Measurements from ENCODE around the gene RTF1.

RTF1 gene

DNA sequence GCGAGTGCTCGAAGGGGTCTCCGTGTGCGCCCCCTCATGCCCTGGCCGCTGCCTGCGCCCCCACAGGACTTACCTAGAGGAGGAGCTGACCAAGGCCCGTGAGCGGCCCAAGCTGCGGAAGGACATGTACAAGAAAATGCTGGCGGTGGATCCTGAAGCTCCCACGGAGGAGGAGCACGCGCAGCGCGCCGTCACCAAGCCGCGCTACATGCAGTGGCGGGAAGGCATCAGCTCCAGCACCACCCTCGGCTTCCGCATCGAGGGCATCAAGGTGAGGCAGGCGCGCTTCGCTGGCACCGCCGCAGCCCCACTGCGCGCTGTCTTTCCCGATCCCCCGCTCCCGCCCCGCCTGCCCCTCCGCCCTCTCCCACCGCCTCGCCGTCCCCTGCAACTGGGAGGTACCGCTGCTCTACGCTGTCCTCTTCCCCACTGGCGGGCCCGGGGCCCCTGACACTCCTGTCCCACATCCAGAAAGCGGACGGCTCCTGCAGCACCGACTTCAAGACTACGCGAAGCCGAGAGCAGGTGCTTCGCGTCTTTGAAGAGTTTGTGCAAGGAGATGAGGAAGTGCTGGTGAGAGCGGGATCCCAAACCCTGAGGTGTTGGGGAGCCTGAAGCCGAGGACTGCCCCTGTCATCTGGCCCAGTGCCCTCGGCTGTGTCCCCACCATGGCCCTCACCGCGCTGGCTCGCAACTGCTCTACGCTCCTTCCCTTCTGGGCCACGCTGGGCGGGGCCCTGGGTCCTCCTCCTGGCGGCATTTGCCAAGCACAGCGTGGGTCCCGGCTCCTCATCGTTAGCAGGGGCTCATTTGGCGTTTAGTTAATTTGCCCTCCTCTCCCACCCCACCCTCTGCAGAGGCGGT is 85.3 kb downstream of the RTF1 start:
- DNase-seq (ENCODE audit: insufficient read length) (no peak), FAIRE-seq (no peak)

DNA sequence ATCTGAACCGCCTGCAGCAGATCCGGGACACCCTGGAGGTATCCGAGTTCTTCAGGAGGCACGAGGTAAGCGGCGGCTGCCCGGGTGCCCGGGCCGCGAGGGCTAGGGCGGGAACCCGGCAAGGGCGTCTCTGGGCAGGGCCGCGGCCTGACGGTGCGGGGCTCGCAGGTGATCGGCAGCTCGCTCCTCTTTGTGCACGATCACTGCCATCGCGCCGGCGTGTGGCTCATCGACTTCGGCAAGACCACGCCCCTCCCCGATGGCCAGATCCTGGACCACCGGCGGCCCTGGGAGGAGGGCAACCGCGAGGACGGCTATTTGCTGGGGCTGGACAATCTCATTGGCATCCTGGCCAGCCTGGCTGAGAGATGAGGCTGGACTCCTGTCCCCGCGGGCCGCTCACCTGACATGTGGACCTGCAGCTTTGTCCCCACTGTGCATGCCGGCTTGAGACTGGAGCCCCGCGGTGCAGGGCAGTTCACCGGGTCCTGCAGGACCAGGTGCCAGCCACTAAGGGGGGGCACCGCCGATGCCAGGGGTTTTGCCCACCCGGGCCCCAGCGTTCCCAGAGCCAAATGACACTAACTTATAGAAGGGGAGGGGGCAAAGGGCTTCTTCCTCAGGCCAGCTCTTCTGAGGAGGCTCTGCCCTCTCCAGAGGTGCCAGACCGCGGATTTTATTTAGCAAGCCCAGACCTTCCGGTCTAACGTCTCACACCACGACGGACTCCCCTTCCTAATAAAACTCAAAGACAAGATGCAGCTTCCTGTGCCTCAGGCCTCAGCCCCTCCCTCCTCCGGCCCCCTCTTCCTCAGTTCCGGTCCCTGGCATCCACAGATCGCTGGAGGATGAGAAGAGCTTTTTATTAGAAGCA is 86.1 kb downstream of the RTF1 start:
- DNase-seq (ENCODE audit: insufficient read length), result no peak
- no peak for FAIRE-seq
- TF ChIP-seq TAF1 (IDR thresholded peaks at IDR 0.05; ENCODE audit: borderline replicate concordance, low read depth, low read length) (no peak), POLR2A (IDR thresholded peaks at IDR 0.05; ENCODE audit: low read depth, low read length) (no peak)

More for the DNA sequence above, 85.3 kb downstream of the RTF1 start:
- TF ChIP-seq TAF1 (IDR thresholded peaks at IDR 0.05; ENCODE audit: borderline replicate concordance, low read depth, low read length), result no peak

DNA sequence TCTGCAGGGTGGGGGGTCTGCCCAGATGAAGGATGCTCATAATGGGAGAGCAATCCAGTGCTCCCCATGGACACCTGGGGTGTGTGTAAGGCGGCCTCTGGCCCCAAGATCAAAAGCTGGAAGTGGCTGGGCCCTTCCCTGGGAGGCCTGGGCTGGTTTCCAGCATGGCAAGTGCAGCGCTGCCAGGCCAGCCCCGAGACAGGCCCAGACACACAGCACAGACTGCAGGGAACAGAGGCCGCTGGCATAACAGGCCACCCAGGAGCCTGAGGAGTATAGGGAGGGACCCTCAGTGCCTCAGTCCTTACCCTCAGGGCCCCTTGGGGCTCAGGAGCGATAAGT is 86.7 kb downstream of the RTF1 start:
- DNase-seq (ENCODE audit: insufficient read length) (no peak), FAIRE-seq (no peak)
- TF ChIP-seq TAF1 (IDR thresholded peaks at IDR 0.05; ENCODE audit: borderline replicate concordance, low read depth, low read length), result no peak
- TF ChIP-seq POLR2AphosphoS5 (IDR thresholded peaks at IDR 0.05; ENCODE audit: low read depth, low read length), result no peak
- TF ChIP-seq POLR2A (IDR thresholded peaks at IDR 0.05; ENCODE audit: low read depth, low read length), result no peak

DNA sequence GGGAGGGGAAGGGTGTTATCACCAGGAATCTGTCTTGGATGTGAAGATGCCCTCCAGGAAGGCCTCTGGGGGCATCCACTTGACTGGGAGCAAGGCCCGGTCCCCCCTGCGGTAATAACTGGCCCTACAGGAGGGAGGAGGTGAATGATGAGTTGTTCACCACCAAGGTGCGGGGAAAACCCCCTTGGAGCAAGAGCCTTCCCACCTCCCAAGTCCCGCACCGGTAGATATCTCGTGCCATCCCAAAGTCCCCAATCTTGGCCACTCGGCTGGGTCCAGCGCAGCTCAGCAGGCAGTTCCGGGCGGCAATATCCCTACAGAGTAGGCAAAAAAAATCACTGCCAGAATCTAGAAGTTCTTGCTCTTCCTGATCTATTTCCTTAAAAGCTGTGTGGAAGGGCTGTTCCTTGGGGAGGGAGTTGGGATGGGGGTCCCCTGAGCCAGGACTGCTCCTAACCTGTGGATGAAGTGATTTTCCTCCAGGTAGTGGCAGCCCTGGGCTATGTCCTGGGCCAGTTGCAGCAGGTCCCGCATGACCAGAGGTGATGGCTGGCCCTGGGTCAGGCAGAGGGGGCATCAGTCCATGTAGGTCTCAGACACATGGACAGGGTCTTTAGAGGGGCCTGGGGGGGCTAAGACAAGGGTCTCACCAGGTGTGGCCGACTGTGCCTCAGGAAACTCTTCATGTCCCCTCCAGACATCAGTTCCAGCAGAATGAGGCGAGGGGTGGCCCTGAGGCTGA is 88.0 kb downstream of the RTF1 start:
- FAIRE-seq (no peak), DNase-seq (ENCODE audit: insufficient read length) (no peak)
- no peak for TF ChIP-seq TAF1 (IDR thresholded peaks at IDR 0.05; ENCODE audit: borderline replicate concordance, low read depth, low read length)
- no peak for TF ChIP-seq POLR2A (IDR thresholded peaks at IDR 0.05; ENCODE audit: low read depth, low read length)
- no peak for TF ChIP-seq POLR2AphosphoS5 (IDR thresholded peaks at IDR 0.05; ENCODE audit: low read depth, low read length)

DNA sequence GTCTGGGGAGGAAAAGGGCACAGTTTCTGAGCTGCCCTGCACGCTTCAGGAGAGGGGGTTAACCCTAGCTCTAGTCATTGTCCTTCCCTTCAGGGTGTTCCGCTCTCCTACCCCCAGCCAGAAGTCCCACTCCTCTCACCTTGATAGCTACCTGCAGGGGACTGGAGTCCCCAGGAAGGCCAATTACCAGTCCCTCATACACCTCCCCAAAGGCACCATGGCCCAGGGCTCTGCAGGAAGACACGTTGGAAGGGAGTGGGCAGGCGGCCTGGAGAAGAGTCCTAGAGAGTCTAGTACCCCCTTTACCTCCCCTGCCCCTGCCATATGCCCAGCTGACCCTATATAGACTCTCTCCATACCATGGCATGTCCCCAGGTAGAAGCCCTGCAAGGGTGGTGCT is 88.9 kb downstream of the RTF1 start:
- DNase-seq (ENCODE audit: insufficient read length) (no peak), FAIRE-seq (no peak)
- TF ChIP-seq POLR2A (IDR thresholded peaks at IDR 0.05; ENCODE audit: low read depth, low read length), result no peak
- TF ChIP-seq POLR2AphosphoS5 (IDR thresholded peaks at IDR 0.05; ENCODE audit: low read depth, low read length), result no peak
- TF ChIP-seq TAF1 (IDR thresholded peaks at IDR 0.05; ENCODE audit: borderline replicate concordance, low read depth, low read length), result no peak

DNA sequence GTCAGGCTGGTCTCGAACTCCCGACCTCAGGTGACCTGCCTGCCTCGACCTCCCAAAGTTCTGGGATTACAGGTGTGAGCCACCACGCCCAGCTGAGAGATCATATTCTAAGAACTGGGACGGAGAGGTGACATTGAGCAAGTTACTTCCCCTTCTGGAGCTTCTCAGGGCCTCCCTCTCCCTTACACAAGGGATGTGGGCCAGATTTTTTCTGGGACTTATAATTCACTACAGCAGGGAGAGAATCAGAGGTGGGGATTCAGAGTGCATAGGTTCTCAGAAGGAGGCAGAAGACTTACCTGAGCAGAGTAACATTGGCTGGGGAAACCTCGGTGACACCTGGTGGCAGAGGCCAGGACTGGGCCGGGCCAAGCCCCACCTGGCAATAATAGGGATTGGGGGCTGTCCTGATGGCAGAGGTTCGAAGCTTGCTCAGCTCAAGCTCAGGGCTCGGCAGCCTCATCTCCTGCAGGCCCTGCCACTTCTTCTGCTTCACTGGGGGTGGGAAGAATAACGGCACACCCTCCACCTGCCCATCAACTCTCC is 90.0 kb downstream of the RTF1 start:
- no peak for DNase-seq (ENCODE audit: insufficient read length)
- no peak for FAIRE-seq
- TF ChIP-seq TAF1 (IDR thresholded peaks at IDR 0.05; ENCODE audit: borderline replicate concordance, low read depth, low read length) (no peak), POLR2AphosphoS5 (IDR thresholded peaks at IDR 0.05; ENCODE audit: low read depth, low read length) (no peak), POLR2A (IDR thresholded peaks at IDR 0.05; ENCODE audit: low read depth, low read length) (no peak)

DNA sequence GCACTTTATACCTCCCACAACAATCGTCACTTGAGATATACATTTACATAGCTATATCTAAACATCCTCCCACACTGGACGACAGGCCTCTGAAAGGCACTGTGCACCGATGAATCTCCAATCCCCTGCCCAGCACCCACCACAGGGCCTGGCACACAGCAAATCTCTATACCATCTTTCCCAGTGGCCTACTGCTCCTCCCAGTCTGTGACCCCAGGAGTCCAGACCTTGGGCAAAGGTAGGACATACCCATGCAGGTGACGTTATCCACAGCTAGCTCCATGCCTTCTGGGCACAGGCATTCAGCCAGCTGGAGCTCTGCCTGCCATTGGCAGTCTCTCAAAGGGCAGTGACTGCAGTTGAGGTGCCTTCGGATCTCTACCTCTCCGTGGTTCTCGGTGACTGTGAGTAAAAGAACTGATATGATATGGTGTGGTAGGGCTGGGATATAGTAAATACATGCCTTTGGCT is 91.0 kb downstream of the RTF1 start:
- no peak for TF ChIP-seq POLR2AphosphoS5 (IDR thresholded peaks at IDR 0.05; ENCODE audit: low read depth, low read length)
- TF ChIP-seq TAF1 (IDR thresholded peaks at IDR 0.05; ENCODE audit: borderline replicate concordance, low read depth, low read length), result no peak
- FAIRE-seq, result no peak
- DNase-seq (ENCODE audit: insufficient read length), result no peak

DNA sequence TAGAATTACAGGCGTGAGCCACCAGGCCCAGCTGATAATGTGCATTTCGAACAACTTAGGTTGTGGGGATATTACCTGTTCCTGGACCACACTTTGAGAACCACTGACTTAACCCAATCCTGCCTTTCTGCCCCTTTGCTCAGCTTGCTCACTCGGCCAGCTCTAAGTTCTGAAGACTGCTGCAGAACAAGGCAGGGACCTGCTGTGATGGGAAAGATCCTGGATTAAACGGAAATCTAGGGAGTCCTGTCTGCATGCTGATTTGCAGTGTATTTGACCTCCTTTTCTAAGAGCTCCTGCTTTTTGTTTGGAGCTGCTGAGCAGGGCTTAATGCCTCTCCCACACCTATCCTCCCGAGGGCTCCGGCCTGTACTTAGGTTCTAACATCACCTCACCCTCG is 93.8 kb downstream of the RTF1 start:
- FAIRE-seq, result no peak
- DNase-seq (ENCODE audit: insufficient read length), result no peak
- TF ChIP-seq POLR2AphosphoS5 (IDR thresholded peaks at IDR 0.05; ENCODE audit: low read depth, low read length) (no peak), TAF1 (IDR thresholded peaks at IDR 0.05; ENCODE audit: borderline replicate concordance, low read depth, low read length) (no peak), POLR2A (IDR thresholded peaks at IDR 0.05; ENCODE audit: low read depth, low read length) (no peak)

DNA sequence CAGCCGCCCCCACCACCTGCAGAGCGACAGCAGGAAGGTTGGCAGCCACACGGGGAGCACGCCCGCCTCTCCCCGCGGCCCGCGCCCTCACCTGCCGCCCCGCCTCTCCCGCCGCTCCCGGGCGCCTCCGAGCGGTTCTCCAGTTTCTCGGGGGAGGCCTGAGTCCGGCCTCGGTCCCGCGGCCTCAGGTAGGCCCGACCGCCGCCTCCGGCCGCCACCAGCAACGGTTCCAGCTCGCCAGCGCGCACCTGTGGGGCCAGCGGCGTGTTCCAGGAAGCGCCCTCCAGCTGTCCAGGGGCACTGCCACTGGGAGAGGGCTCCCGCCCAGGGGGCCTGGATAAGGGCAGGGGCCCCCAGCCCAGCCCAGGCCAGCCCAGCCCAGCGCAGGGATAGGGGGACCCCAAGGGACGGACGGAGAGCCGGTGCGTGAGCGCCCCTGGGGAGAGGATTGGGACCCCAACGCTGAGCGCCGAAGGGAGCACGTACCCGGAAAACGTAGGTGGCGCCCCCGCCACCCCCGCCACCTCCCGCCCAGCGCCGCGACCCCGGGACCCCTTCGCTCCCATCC is 94.5 kb downstream of the RTF1 start:
- FAIRE-seq, result no peak
- TF ChIP-seq POLR2A (IDR thresholded peaks at IDR 0.05; ENCODE audit: low read depth, low read length) (no peak), POLR2AphosphoS5 (IDR thresholded peaks at IDR 0.05; ENCODE audit: low read depth, low read length) (no peak), TAF1 (IDR thresholded peaks at IDR 0.05; ENCODE audit: borderline replicate concordance, low read depth, low read length) (no peak)
- DNase-seq (ENCODE audit: insufficient read length), result no peak

DNA sequence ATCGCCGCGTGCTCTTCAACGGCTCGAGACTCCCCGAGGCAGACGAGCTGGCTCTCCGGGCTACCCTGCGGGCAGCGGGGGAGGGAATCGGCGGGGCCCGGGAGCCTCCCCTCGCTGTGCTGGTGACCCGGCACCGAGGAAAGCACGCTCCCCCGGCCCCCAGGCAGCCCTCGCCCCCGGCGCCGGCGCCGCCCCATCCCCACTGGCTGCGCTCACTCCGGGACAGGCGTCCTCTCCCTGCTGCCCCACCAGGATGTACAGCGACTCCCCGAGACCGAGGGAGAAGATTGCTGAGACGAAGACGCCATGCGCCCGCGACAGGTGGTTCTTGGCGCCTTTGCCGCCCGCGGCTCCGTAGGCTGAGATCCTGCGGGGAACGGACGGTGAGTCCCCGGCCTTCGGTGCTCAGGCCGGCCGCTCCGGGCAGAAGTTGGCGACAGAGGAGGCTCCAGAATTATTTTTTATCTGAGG is 95.0 kb downstream of the RTF1 start:
- no peak for DNase-seq (ENCODE audit: insufficient read length)
- no peak for FAIRE-seq
- no peak for TF ChIP-seq POLR2AphosphoS5 (IDR thresholded peaks at IDR 0.05; ENCODE audit: low read depth, low read length)
- TF ChIP-seq TAF1 (IDR thresholded peaks at IDR 0.05; ENCODE audit: borderline replicate concordance, low read depth, low read length), result no peak
- TF ChIP-seq POLR2A (IDR thresholded peaks at IDR 0.05; ENCODE audit: low read depth, low read length), result no peak

DNA sequence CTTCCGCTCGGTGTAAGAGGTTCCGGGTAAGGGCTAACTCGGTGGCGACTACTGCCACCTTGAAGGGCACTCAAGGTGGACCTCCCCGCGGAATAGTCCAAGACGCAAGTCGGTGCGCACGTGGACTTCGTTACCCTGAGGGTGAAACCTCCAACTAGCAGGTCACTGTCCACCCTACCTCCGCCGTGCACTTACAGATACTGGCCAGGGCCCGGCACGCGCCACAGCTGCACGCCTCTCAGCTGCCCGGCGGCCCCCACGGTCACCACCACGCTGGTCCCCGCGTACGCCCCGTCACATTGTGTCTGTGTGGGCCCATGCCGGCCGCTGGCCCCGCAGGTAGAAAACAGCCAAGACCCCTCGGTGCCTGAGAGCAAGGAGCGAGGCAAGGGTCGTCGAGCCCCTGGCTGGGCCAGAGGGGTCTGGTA is 95.6 kb downstream of the RTF1 start:
- TF ChIP-seq TAF1 (IDR thresholded peaks at IDR 0.05; ENCODE audit: borderline replicate concordance, low read depth, low read length), result no peak
- no peak for TF ChIP-seq POLR2AphosphoS5 (IDR thresholded peaks at IDR 0.05; ENCODE audit: low read depth, low read length)
- TF ChIP-seq POLR2A (IDR thresholded peaks at IDR 0.05; ENCODE audit: low read depth, low read length), result no peak
- FAIRE-seq (no peak), DNase-seq (ENCODE audit: insufficient read length) (no peak)

Measured in GM12892 (cell line).